Activated naive CD8-positive, alpha-beta T cell treated with anti-CD3 and anti-CD28 coated beads, Interleukin-2, amount 10 ng/mL, durations not matched to agents 7 days and 5 days (primary cell): Measurements from ENCODE around the gene RIPOR1. TPM values are rescaled to one million over a fixed set of nuclear protein-coding genes. Genes with fewer than 3 reads are reported as not detected.

ENCODE experiments used
- ATAC-seq: fragments of 150-1000 bp; cut with Tn5 transposase; one replicate; pipeline ENCODE4 v1.10.0; 2021; ENCODE audit warnings: low read depth, moderate library complexity
- POLR2A ChIA-PET: fragments of 350-600 bp; sonication (Branson Sonifier 250); formaldehyde crosslinking; loops from one replicate; lab custom pipeline; 2021; ENCODE audit warnings: antibody characterized with exemption; lab: Charles Lee
- DNase-seq: peaks from one replicate; pipeline ENCODE4 v3.0.0; 2021
- H3K27ac Mint-ChIP-seq: one replicate; pipeline ENCODE4 v1.8.0; 2022; ENCODE audit warnings: mild to moderate bottlenecking, mixed read lengths
- H3K27me3 Mint-ChIP-seq: one replicate; pipeline ENCODE4 v1.8.0; 2022; ENCODE audit warnings: mild to moderate bottlenecking, moderate library complexity, mixed read lengths
- H3K36me3 Mint-ChIP-seq: one replicate; pipeline ENCODE4 v1.8.0; 2021; ENCODE audit warnings: mild to moderate bottlenecking, mixed read lengths
- H3K4me1 Mint-ChIP-seq: one replicate; pipeline ENCODE4 v1.8.0; 2021; ENCODE audit warnings: mixed read lengths
- H3K4me3 Mint-ChIP-seq: one replicate; pipeline ENCODE4 v1.8.0; 2022; ENCODE audit warnings: mild to moderate bottlenecking, moderate library complexity, mixed read lengths
- H3K9me3 Mint-ChIP-seq: one replicate; pipeline ENCODE4 v1.8.0; 2021; ENCODE audit warnings: mixed read lengths
- total RNA-seq, 2 experiments: library from RNA; stranded (reverse); gene quantifications; one replicate each; pipeline ENCODE4 v1.2.3, GENCODE V29; 2021

Gene RIPOR1
- total RNA-seq, 2 experiments from 2014 or later = 28.7 to 35.7 TPM

DNA sequence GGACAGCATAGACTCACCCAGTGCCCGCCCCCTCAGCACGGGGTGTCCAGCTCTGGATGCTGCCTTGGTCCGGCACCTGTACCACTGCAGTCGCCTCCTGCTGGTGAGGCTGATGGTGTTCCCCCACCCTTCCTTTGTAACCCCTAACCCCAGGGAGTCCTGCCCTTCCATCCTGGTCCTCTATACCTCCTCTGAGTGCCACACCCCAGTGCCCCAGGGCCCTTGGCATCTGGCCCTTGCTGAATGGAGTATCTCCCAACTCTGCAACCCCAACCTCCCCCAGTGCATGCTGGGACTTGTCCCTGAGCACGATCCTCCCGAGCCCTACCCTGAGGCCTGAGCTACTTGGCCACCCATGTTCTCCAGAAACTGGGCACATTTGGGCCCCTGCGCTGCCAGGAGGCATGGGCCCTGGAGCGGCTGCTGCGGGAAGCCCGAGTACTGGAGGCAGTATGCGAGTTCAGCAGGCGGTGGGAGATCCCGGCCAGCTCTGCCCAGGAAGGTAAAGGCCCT, 15.8 kb downstream of the RIPOR1 start:
- Mint-ChIP-seq H3K4me3 (no peak overlapping the region), H3K27ac (peak overlapping the region; percentile 43), H3K27me3 (no peaks in the 10 kb centered on the region), H3K36me3 (peaks cover 10% of the 10 kb centered on the region), H3K9me3 (no peaks in the 10 kb centered on the region), H3K4me1 (peaks cover 40% of the 10 kb centered on the region)
- POLR2A ChIA-PET = interaction anchor here (0.7 to 5.8 kb wide), 5 partner anchors 15 to 116 kb away, joined by 3 to 155 read pairs (median 4); partner anchors contain the start of genes ACD, CARMIL2, CTCF and RIPOR1
- DNase-seq (no peak), ATAC-seq (no peak)

DNA sequence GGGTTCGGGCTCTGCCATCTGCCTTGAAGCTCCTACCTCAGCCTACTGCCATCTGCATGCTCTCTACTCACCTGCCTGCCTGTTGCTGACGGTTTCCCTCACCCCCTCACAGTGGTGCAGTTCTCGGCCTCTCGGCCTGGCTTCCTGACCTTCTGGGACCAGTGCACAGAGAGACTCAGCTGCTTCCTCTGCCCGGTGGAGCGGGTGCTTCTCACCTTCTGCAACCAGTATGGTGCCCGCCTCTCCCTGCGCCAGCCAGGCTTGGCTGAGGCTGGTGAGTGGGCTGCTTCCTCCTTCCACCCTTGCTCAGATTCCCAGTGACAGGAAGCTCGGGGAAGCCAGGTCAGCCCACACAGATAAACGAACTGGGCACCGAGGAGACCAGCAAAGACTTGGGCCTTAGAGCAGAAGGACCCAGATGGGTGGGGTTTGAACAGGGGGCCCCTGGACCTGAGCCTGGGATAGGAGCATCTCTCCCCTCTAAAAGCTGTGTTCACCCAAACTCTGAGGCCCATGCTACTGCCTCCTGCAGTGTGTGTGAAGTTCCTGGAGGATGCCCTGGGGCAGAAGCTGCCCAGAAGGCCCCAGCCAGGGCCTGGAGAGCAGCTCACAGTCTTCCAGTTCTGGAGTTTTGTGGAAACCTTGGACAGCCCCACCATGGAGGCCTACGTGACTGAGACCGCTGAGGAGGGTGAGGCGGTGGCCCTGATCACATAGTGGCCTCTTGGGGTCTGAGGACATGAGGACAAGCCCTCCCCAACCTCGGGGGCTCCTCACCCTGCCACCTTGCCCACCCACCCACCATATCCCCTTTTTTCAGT, 16.4 kb downstream of the RIPOR1 start:
- no peaks in the 10 kb centered on the region for H3K27me3 Mint-ChIP-seq
- no peaks in the 10 kb centered on the region for H3K9me3 Mint-ChIP-seq
- ATAC-seq = no peak
- POLR2A ChIA-PET = interaction anchor here (0.5 to 5.8 kb wide), 6 partner anchors 11 to 115 kb away, joined by 3 to 155 read pairs (median 4); partner anchors contain the start of genes ACD, CARMIL2, CTCF and RIPOR1
- peaks cover 41% of the 10 kb centered on the region for H3K4me1 Mint-ChIP-seq
- no peak overlapping the region for H3K27ac Mint-ChIP-seq
- no peak for DNase-seq
- H3K36me3 Mint-ChIP-seq = peaks cover 10% of the 10 kb centered on the region
- no peak overlapping the region for H3K4me3 Mint-ChIP-seq

DNA sequence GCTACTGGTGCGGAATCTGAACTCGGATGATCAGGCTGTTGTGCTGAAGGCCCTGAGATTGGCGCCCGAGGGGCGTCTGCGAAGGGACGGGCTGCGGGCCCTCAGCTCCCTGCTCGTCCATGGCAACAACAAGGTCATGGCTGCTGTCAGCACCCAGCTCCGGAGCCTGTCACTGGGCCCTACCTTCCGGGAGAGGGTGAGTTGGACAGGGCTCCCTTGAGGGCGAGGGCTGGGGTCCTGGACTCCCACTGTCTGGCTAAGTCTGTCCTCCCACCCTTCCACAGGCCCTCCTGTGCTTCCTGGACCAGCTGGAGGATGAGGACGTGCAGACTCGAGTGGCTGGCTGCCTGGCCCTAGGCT, 17.0 kb downstream of the RIPOR1 start:
- ATAC-seq = no peak

DNA sequence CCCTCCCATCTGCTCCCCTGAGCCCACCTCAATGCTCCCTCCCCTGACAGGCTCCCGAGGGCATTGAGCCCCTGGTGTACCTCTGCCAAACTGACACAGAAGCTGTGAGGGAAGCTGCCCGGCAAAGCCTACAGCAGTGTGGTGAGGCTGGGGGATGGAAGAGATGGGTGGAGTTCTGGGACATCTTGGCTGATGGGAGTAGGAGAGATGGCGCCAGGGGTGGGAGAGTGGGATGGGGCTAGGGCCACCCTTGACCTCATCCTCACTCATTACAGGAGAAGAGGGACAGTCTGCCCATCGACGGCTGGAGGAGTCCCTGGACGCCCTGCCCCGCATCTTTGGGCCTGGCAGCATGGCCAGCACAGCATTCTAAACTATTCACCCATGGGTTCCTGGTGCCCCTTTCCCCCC, 17.5 kb downstream of the RIPOR1 start:
- POLR2A ChIA-PET = interaction anchor here (1.4 to 5.8 kb wide), 4 partner anchors 17 to 121 kb away, joined by 4 to 155 read pairs (median 56); partner anchors contain the start of genes ACD, C16orf86, CARMIL2 and CTCF
- Mint-ChIP-seq H3K4me1 (peaks cover 41% of the 10 kb centered on the region), H3K27ac (peak overlapping the region; percentile 99), H3K36me3 (peaks cover 10% of the 10 kb centered on the region), H3K4me3 (no peak overlapping the region), H3K9me3 (no peaks in the 10 kb centered on the region), H3K27me3 (no peaks in the 10 kb centered on the region)
- no peak for DNase-seq
- no peak for ATAC-seq

More for the DNA sequence above, 17.0 kb downstream of the RIPOR1 start:
- Mint-ChIP-seq H3K27ac (no peak overlapping the region), H3K4me1 (peaks cover 42% of the 10 kb centered on the region), H3K36me3 (peaks cover 10% of the 10 kb centered on the region), H3K4me3 (no peak overlapping the region), H3K9me3 (no peaks in the 10 kb centered on the region), H3K27me3 (no peaks in the 10 kb centered on the region)
- no peak for DNase-seq
- POLR2A ChIA-PET = interaction anchor here (1.2 to 5.8 kb wide), 5 partner anchors 17 to 122 kb away, joined by 4 to 155 read pairs (median 14); partner anchors contain the start of genes ACD, C16orf86, CARMIL2 and CTCF

DNA sequence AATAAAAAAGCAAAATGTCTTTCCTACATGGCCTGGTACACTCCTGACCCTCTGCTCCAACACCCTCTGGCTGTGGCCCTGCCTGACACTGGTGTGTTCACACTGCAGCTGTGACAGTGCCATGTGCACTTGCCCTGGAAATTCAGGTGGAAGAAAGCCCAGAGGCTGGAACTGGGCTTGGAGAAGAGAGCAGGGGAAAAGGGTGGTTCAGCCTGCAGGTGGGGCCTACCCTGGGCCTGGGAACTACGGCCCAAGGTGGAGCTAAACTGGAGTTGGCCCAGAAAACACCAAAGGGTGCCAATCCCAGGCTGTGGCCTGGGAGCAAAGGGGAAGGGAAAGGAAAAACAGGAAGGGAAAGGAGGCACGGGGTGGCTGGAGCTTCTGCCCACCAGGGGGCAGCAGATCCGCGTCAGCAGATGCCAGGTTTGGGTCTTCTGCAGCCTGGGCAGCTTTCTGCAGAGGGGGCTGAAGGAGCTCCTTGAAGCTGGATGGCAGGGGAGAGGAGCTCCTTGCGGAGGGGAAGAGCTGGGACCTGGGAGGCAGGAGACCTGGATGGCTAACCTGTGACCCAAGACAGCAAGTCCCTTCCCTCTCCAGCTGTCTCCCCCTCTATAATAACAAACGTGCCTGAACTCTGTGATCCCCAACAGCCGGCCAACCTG, 18.3 kb downstream of the RIPOR1 start:
- H3K36me3 Mint-ChIP-seq = peaks cover 10% of the 10 kb centered on the region
- POLR2A ChIA-PET = interaction anchor here (1.0 to 5.8 kb wide), 12 partner anchors 10 to 300 kb away, joined by 3 to 155 read pairs (median 12); partner anchors contain the start of genes ACD, ATP6V0D1, C16orf86 and CARMIL2
- ATAC-seq (peak; percentile 44), DNase-seq (peak; percentile 83)
- H3K27ac Mint-ChIP-seq = peak overlapping the region; percentile 99
- peak overlapping the region; percentile 84 for H3K4me3 Mint-ChIP-seq
- H3K4me1 Mint-ChIP-seq = peaks cover 43% of the 10 kb centered on the region
- H3K9me3 Mint-ChIP-seq = no peaks in the 10 kb centered on the region
- no peaks in the 10 kb centered on the region for H3K27me3 Mint-ChIP-seq

DNA sequence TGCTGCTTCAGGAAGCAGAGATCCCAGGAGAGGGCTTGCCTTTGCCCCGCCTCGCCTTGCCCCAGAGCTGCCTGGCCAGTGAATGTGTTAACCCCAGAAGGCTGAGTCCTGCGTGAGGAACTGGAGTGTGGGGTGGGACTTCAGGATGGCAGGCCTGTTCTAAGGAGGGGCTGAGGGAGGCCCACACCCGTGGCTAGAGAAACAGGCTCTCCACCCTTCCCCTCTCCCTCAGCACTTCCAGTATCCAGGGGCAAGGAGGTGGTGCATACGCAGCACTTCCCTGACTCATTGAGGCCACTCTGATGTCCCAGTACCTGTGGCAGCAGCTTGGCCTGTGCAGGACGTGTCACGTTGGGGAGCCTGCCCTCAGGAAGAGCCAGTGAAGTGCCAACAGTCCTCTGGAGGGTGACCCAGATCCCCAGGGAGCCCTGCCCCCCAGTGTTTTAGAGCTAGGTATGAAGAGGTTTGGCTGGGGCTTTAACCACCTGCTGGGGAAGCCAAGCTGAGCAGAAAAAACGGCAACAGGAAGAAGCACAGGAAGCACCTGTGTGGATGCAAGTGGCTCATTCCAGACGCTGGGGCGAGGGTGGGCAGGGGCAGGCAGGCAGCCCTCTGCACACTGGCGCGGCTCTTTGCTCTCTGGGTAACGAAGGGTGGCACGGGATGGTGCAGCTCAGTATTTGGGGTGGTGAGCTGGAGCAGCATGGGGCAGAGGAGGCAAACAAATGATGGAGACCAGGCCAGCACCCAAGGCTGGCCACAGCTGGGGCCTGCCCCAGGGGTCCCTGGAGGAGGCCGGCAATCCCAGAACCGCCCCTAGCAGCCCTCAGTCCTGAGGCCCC, 19.0 kb downstream of the RIPOR1 start:
- peak; percentile 66 for ATAC-seq
- DNase-seq = peak; percentile 63
- POLR2A ChIA-PET = interaction anchor here (0.6 to 5.8 kb wide), 14 partner anchors 10 to 301 kb away, joined by 3 to 155 read pairs (median 10); partner anchors contain the start of genes ACD, ATP6V0D1, C16orf86 and CARMIL2
- no peaks in the 10 kb centered on the region for H3K9me3 Mint-ChIP-seq
- no peaks in the 10 kb centered on the region for H3K27me3 Mint-ChIP-seq
- peak overlapping the region; percentile 99 for H3K27ac Mint-ChIP-seq
- peaks cover 5% of the 10 kb centered on the region for H3K36me3 Mint-ChIP-seq
- H3K4me3 Mint-ChIP-seq = peak overlapping the region; percentile 84
- peaks cover 44% of the 10 kb centered on the region for H3K4me1 Mint-ChIP-seq

DNA sequence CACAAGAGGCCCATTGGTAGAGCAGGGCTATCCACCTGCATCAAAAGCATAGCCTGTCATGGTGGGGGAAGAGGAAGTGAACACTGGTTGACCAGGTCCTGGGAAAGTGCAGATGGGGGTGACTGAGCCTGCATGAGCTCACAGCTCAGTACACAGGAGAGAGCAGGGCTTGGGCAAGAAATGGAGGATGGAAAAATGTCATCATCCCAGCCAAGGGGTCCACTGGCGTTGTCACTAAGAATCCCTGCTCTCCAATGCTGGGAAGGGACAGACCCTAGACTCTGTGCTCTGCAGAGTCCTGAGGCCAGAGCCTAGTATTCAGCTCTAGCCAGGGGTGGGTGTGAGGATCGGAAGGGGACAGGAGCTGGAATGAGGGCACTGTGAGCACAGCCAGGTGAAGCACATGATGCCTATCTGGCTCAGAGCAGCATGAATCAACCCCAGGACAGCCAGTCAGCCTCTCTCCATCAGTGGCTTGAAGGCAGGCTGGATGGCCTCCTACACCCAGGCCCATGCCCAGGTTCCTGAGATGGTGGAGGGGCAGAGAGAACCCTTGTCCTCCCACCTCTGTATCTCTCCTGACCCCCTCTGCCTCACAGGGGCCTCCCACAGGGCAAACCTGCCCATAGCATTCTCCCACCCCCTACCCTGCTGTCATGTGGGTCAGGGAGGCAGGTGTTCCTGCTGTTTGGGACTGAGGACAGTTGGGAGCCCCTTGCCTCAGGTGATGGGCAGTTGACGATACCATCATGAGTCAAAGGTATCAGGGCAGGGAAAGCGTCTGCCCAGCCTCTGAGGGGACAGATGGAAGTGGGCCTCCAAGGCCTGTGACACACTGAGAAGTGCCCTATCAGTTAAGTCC, 19.9 kb downstream of the RIPOR1 start:
- Mint-ChIP-seq H3K4me3 (peak overlapping the region; percentile 84), H3K9me3 (no peaks in the 10 kb centered on the region), H3K27me3 (no peaks in the 10 kb centered on the region), H3K36me3 (peaks cover 4% of the 10 kb centered on the region), H3K4me1 (peaks cover 41% of the 10 kb centered on the region), H3K27ac (peak overlapping the region; percentile 99)
- POLR2A ChIA-PET = interaction anchor here (0.7 to 5.8 kb wide), 12 partner anchors 9 to 119 kb away, joined by 3 to 155 read pairs (median 12); partner anchors contain the start of genes ACD, ATP6V0D1, C16orf86 and CARMIL2
- ATAC-seq (peak; percentile 41), DNase-seq (no peak)

DNA sequence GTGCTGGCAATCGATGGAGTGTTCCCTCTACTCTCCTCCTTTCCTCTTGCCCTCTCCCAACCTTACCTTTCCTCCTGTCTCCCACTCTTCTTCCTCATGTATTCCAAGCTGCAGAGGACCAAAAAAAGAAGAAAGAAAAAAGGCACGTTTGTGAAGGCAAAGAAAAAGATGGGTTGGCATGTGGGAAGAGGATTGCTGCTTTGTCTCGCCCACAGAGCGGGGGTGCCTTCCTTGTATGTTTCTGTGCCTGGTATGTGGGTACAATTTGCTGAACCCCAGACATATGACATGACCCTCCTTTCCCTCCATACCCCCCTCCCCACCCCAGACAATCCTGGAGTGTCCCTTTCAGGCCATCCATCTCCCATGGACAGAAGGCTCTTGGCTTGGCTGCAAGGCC, 20.6 kb downstream of the RIPOR1 start:
- H3K4me3 Mint-ChIP-seq = no peak overlapping the region
- no peak for ATAC-seq
- no peak for DNase-seq
- peaks cover 42% of the 10 kb centered on the region for H3K4me1 Mint-ChIP-seq
- H3K27ac Mint-ChIP-seq = peak overlapping the region; percentile 75
- POLR2A ChIA-PET = interaction anchor here (5.4 kb wide), 1 partner anchor 13 kb away, joined by 42 read pairs; the partner anchor contains the start of gene CTCF
- H3K36me3 Mint-ChIP-seq = peaks cover 3% of the 10 kb centered on the region
- H3K27me3 Mint-ChIP-seq = no peaks in the 10 kb centered on the region
- H3K9me3 Mint-ChIP-seq = no peaks in the 10 kb centered on the region

DNA sequence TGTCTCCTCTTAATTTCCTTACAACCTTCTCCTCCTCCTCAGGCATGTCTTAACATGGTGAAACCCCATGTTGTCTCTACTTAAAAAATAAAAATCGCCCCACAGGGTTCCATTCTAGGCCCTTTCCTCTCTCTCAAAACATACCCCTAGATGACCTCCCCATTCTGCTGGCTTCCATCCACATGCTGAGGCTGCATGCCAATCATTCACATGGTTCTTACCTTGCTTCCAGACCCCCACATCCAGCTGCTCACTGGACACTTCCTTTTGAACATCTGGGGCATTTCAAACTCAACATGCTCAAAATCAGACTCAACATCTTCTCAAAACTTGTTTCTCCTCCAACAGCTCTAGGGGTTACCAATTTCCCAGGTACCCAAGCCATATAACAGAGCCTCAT, 21.3 kb downstream of the RIPOR1 start:
- H3K4me1 Mint-ChIP-seq = peaks cover 43% of the 10 kb centered on the region
- POLR2A ChIA-PET = interaction anchor here (1.1 to 5.4 kb wide), 2 partner anchors 12 to 95 kb away, joined by 3 to 42 read pairs; partner anchors contain the start of genes CARMIL2 and CTCF

DNA sequence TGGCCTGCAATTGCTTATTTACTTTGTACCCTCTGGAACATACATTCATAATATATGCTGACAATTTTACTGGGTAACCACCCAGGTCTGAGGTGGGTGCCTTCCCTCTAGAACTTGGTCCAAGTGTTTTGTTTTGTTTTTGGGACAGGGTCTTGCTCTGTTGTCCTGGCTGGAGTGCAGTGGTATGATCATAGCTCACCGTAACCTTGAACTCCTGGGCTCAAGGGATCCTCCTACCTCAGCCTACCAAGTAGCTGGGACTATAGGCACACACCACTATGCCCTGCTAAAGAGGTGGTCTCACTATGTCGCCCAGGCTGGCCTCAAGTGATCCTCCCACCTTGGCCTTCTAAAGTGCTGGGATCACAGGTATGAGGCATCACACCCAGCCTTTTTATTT, 22.5 kb downstream of the RIPOR1 start:
- peaks cover 52% of the 10 kb centered on the region for H3K4me1 Mint-ChIP-seq
- no peaks in the 10 kb centered on the region for H3K9me3 Mint-ChIP-seq
- no peak overlapping the region for H3K27ac Mint-ChIP-seq
- H3K36me3 Mint-ChIP-seq = peaks cover 6% of the 10 kb centered on the region
- no peaks in the 10 kb centered on the region for H3K27me3 Mint-ChIP-seq
- no peak for DNase-seq
- POLR2A ChIA-PET = interaction anchor here (1.2 to 5.4 kb wide), 2 partner anchors 11 to 94 kb away, joined by 6 to 42 read pairs; partner anchors contain the start of genes CARMIL2 and CTCF
- no peak overlapping the region for H3K4me3 Mint-ChIP-seq
- ATAC-seq = no peak

More for the DNA sequence above, 21.3 kb downstream of the RIPOR1 start:
- Mint-ChIP-seq H3K36me3 (peaks cover 6% of the 10 kb centered on the region), H3K4me3 (peak overlapping the region; percentile 2), H3K9me3 (no peaks in the 10 kb centered on the region), H3K27me3 (no peaks in the 10 kb centered on the region), H3K27ac (peak overlapping the region; percentile 75)
- no peak for ATAC-seq
- DNase-seq = no peak

DNA sequence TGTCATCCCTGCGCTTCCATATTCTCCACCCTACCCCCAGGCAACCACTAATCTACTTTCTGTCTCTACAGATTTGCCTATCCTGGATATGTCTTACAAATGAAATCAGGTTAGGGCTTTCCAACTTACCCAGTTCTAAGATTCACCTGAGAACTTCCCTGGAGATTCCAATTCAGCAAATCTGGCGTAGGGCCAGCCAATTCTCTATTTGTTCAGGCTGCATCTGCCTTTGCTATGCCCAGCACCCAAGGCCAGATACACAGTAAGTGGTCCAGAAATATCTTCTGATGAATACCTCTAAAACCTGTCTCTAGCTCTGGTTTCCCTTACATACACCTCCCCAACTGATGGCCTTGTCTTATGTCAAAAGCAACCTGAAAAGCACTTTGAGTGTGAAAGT, 23.3 kb downstream of the RIPOR1 start:
- no peak overlapping the region for H3K4me3 Mint-ChIP-seq
- DNase-seq (no peak), ATAC-seq (no peak)
- POLR2A ChIA-PET = interaction anchor here (1.2 to 5.4 kb wide), 2 partner anchors 10 to 93 kb away, joined by 6 to 42 read pairs; partner anchors contain the start of genes CARMIL2 and CTCF
- peaks cover 53% of the 10 kb centered on the region for H3K4me1 Mint-ChIP-seq
- no peaks in the 10 kb centered on the region for H3K9me3 Mint-ChIP-seq
- H3K27ac Mint-ChIP-seq = peak overlapping the region; percentile 91
- H3K36me3 Mint-ChIP-seq = peaks cover 6% of the 10 kb centered on the region
- no peaks in the 10 kb centered on the region for H3K27me3 Mint-ChIP-seq
